HG02763 (cell line): ENCODE data around the gene TNNI3.
A peak's percentile ranks its signal among the peaks of the same experiment; 100 is the strongest.

Source experiments
- ATAC-seq: cut with Tn5 transposase; IDR thresholded peaks from one replicate; pipeline ENCODE4 v1.9.1; 2021; ENCODE audit warnings: mild to moderate bottlenecking, moderate library complexity; ENCODE audit not compliant: unreplicated experiment

TNNI3 gene

DNA sequence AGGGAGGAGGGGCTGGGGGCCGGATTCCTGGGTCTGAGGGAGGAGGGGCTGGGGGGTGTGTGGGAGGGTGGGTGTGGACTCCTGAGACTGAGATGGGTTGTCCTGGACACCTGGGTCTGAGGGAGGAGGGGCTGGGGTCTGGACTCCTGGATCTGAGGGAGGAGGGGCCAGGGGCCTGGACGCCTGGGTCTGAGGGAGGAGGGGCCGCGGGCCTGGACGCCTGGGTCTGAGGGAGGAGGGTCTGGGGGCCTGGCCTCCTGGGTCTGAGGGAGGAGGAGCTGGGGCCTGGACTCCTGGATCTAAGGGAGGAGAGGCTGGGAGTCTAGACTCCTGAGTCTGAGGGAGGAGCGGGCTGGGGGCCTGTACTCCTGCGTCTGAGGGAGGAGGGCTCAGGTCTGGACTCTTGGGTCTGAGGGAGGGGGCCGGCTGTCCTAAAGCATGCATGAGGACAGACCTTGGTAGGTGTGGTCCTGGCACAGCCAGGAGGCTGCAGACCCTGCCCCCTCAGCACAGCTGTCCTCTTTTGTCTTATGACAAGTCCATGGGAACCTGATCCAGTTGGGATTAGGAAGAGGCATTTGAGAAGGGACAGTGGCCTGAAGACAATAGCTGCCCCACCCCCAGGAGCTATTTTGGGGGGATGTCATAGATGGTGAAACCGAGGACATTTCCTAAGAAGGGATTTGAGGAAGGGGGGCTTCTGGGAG lies 9.8 kb downstream of the TNNI3 start:
- ATAC-seq, result no peak

DNA sequence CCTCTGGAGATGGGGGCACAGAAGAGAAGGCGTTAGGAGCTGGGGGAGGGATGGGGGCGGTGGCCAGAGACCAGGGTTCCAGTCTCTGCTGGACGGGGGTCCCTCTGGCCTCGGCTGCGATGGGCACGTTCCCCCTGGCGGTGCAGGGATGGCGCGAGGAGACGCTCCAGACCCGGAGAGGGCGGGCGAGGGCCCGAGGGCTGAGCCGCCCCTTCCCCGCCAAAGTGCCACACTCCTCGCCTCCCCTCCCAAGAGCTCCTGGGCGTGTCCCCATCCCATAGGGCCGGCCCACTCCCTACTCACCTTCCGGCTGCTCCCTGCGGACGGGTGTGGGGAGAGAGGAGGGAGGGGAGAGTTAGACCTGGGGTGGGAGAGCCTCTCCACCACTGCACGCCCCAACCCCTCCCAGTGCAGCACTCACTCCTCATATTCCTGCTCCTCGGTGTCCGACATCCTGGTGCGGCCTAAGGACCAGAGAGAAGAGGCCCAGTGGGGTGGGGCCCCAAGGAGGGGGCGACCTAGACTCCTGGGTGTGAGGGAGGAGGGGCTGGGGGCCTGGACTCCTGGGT lies 10.7 kb downstream of the TNNI3 start:
- no peak for ATAC-seq

- ATAC-seq, result no peak
These were observed 11.3 kb downstream of the TNNI3 start for GRCh38 chr19:55146078-55146704.

DNA sequence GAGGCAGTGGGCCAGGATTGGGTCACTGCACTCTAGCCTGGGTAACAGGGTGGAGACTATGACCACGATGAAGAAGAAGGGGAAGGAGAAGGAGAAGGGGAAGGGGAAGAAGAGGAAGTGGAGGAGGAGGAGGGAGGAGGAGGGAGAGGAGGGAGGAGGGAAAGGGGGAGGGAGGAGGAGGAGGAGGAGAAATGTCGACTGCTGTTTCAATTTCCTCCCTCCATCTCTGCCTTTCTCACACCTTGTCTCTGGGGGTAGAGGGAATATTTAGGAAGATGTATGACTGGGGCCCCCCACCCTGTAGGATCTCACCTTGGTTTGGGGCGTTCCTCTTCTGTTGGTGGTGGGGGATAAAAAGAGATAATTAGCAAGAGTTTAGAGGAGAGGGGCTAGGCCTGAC lies 12.3 kb downstream of the TNNI3 start:
- ATAC-seq, result no peak

DNA sequence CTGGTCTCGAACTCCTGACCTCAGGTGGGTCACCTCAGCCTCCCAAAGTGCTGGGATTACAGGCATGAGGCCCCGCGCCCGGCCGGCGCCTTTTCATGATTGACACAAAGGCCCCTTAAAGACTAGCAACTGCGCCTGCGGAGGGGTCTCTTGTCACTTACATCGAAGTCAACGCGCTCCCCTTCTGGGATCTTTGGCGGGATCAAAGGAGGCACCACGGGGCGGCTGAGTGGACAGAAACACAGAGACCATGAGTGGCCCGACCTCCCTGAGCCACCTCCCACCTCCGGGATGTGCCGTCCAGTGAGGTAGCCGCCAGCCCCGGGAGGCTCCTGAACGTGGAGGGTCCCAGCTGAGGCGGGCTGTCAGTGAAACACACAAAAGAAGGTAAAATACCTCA lies 15.8 kb downstream of the TNNI3 start:
- no peak for ATAC-seq

DNA sequence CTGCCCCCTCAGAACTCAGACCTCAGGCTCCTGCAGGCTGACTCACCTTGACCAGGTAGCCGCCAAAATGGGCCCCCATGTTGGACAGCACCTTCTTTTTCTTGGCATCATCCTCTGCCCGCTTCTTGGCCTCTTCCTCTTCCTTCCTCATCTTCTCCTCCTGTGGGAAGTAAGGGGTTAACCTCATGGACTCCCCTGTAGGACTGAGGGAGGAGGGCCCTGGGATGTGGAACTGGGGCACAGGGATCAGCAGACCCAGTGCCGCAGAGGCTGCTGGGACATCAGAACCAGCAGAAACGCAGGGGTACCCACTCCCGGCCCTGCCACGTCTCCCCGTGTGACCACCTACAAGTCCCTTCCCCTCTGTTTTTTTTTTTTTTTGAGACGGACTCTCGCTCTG lies 19.6 kb downstream of the TNNI3 start:
- ATAC-seq, result no peak

DNA sequence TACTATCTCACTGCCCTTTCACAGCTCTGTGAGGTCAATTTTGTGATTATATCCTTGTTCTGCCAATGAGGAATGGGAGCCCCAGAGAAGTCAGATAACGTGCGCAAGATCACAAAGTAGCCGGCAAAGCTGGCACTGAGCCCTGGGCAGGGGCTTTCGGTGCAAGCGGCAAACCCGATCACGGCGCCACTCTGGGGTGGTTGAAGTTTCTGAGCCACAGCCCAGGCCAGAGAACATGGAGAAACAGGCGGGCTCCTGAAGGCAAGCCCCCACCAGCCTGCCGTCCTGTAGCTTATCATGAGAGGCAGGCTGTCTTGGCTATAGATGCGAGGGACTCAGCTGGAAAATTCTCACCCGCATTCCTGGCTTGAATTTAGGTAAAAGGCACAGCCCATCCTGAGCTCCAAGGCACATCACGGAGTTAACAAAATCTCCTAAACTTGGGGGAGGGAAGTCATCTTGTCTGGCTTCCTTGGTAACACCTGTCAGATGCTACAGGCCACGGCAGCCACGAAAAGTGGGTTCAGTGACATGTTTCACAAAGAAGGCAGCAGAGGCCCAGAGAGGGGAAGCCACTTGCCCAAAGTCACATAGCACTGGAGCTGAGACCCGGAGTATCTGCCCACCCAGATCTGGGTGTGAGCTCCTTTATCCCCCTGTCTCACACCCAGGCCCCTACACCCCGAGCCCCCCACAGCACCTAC lies 21.0 kb downstream of the TNNI3 start:
- no peak for ATAC-seq

DNA sequence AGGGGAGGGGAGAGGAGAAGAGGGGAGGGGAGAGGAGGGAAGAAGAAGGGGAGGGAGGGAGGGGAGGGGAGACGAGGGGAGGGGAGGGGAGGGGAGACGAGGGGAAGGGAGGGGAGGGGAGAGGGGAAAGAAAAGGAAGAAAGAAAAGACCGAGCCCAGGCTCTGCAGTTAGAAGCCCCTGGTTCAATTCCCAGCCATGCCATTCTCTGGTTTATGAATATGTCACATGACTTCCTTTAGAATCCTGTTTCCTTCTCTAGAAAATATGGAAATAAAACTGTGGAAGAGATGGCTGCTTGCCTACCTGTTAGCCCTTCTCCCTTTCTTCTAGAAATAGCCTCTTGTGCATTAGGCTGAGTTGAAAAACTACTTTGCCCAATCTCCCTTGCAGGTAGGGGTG lies 22.8 kb downstream of the TNNI3 start:
- no peak for ATAC-seq

- ATAC-seq, result no peak
These were observed 23.7 kb downstream of the TNNI3 start for GRCh38 chr19:55133639-55134444.

DNA sequence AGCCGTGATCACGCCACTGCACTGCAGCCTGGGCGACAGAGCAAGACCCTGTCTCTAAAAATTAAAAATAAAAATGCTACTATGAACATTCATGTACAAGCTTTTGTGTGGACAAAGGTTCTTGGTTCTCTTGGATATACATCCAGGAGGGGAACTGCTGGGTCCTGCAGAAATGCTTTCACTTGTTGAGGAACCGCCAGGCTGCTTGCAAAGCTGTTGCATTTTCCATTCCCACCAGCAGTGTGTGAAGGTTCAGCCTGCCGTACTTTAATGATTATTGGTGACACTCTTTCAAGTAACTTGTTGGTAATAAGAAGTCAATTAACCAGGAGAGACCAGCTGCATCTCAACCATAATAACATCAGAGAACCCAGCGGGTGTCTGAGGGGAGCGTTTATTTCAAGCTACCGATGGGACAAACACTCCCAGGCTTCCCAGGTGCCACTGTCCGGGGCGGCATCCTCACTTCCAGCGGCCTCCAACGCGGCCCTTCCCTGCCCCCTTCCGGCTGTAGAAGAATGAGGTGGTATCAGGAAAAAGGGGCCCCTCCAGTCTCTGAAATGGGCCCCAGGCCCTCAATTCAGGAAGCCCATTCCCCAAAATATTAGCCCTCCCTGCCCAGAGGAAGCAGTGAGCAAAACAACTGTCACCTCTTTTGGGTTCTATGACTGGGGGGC lies 24.9 kb downstream of the TNNI3 start:
- no peak for ATAC-seq

DNA sequence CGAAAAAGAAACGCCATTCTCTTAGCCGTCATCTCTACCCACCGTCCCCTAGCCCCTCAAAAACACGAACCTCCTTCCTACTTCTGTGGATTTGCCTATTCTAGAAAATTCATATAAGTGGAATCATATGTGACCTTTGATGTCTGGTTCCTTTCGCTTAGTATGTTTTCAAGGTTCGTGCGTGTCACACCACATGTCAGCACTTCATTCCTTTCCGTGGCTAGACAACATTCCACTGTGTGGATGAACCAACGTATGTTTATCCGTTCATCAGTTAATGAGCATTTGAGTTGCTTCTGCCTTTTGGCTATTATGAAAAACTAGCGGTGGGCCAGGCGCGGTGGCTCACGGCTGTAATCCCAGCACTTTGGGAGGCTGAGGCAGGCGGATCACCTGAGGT lies 26.1 kb downstream of the TNNI3 start:
- ATAC-seq, result no peak

DNA sequence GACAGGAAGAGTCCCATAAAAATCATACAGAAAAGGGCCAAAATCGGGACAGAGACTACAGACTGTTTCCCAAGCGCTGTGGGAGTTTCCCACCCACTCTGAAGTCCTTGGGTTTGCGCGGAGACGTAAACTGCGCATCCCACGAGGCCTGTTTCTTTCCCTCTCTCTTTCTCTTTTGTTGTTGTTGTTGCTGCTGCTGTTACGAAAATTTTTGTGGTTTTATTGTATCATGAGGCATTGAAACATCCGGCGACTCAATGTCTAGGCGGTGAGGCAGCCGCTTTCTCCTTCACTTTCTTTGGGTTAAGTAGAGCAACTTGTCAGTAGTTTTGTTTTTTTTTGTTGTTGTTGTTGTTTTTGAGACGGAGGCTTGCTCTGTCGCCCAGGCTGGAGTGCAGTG lies 38.5 kb downstream of the TNNI3 start:
- ATAC-seq, result no peak

DNA sequence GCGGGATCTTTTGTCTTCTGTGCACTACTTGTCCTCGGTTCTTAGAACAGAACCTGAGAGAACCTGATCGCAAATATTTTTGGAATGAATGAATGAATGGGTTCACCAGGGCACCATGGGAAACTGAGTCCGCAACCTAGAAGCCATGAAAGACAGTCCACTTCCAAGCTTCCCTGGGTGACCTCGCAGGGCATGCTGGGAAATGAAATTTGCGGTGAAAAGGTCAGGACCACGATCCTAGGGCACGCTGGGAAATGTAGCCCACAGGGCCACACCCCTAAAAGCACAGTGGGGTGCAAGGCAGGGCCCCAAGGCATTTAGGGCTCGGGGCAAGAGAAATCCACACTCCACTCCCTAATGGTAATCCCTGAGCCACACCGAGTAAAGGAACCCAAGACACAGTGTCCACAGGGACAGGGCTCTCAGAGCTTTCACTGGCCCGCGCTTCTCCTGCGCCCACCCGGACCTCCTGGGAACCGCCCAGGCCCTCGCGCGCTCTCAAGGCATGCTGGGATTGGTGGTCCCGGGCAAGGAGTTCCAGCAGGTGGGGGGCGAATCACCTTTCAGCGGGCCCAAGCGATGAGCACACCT lies 39.0 kb downstream of the TNNI3 start:
- ATAC-seq, result no peak

- peak; percentile 88 for ATAC-seq
These were observed 39.7 kb downstream of the TNNI3 start for GRCh38 chr19:55117663-55118391.

DNA sequence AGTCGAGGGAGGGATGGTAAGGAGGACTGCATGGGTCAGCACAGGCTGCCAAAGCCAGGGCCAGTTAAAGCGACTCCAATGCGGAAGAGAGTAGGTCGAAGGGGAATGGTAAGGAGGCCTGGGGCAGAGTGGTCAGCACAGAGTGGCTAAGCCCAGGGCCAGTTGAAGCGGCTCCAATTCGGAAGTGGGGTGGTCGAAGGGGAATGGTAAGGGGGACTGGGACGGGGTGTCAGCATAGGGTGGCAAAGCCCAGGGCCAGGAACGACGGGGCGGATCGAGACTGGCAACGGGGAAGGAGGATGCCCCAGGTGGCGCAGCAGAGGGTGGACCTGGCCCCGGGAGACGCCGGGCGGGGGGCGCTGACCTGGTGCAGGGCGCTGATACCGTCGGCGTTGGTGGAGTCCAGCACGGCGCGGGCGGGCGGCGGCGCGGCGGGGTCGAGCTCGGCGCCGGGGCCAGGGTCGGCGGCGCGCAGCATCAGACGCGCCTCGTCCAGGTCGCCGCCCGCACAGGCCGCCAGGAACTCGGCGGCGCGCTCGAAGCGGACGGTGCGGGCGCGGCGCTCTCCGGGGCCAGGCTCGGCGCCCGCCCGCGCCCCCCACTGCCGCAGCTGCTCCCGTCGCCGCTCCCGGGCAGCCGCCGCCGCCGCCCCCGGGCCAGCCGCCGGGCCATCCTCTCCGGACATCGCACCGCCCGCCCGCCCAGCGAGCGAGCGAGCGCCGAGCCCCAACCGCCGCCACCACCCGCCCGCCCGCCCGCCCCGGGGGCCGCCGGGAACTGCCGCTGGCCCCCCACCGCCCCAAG lies 40.5 kb downstream of the TNNI3 start, which contains the start of gene PPP1R12C:
PPP1R12C (minus strand) TSS at position 779 of the 804 bp plus-strand sequence; CDS start at position 685, 94 bp downstream.
- ATAC-seq, result peak; percentile 6

DNA sequence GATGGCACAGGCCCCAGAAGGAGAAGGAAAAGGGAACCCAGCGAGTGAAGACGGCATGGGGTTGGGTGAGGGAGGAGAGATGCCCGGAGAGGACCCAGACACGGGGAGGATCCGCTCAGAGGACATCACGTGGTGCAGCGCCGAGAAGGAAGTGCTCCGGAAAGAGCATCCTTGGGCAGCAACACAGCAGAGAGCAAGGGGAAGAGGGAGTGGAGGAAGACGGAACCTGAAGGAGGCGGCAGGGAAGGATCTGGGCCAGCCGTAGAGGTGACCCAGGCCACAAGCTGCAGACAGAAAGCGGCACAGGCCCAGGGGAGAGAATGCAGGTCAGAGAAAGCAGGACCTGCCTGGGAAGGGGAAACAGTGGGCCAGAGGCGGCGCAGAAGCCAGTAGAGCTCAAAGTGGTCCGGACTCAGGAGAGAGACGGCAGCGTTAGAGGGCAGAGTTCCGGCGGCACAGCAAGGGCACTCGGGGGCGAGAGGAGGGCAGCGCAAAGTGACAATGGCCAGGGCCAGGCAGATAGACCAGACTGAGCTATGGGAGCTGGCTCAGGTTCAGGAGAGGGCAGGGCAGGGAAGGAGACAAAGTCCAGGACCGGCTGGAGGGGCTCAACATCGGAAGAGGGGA lies 41.2 kb downstream of the TNNI3 start:
- ATAC-seq, result no peak

GRCh38 chr19:55115446-55116065 lies 42.0 kb downstream of the TNNI3 start:
- no peak for ATAC-seq
